ENCODE data around the gene FBXO46.

DNA sequence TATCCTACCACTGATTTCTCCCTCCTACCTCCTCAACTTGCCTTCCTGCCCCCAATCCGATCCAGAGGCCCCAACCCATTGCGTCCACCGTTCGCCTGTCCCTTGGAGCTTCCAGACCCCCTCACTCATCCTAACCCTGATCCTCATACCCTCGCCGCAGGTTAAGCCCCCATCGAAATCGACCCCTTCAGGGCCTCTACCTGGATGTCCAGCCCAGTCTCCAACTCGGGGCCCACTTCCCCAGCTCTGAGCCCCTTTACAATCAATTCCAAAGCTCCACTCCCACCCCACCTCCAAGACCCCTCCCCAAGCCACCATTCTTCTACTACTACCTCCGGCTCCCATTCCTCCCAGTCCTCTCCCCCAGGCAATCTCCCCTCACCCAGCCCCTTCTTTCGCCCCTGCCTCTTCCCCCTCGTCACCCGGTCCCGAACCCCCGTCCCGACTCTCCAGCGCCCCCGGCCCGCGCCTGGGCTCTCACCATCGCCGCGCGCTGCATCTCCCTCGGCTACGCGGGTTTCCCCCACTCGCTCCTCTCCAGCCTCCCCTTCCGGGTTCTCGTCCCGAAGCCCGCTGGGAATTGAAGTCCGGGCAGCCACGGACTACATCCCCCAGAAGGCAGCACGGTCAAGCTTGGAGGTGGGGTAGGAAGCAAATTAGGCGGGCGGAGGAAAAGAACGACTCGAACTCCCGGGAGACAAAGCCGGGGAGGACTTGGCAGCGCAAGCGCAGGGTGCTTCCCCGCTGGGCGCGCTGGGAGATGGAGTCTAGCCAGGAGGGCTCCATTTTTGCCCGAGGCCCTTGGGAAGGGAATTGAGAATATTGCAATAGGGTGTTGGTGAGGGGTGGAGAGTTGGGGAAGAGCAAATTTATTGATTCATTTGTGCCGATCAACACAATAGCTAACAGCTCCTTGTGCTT lies at the start of gene FBXO46:
- TF ChIP-seq, protein P1, sequence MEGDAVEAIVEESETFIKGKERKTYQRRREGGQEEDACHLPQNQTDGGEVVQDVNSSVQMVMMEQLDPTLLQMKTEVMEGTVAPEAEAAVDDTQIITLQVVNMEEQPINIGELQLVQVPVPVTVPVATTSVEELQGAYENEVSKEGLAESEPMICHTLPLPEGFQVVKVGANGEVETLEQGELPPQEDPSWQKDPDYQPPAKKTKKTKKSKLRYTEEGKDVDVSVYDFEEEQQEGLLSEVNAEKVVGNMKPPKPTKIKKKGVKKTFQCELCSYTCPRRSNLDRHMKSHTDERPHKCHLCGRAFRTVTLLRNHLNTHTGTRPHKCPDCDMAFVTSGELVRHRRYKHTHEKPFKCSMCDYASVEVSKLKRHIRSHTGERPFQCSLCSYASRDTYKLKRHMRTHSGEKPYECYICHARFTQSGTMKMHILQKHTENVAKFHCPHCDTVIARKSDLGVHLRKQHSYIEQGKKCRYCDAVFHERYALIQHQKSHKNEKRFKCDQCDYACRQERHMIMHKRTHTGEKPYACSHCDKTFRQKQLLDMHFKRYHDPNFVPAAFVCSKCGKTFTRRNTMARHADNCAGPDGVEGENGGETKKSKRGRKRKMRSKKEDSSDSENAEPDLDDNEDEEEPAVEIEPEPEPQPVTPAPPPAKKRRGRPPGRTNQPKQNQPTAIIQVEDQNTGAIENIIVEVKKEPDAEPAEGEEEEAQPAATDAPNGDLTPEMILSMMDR (IDR thresholded peaks at IDR 0.05): peak; percentile 26
- no peak for TF ChIP-seq EZH2 (IDR thresholded peaks at IDR 0.05; ENCODE audit: borderline replicate concordance, insufficient read depth, low read depth, low read length, poor library complexity, severe bottlenecking)
